GM18499 (cell line): ENCODE data around the gene SMAD3.
"Not testable (repeated sequence)": the region's sequence is repeated elsewhere in the genome, so short reads cannot be mapped to it uniquely, and the experiment has no call there.

Source experiments
- ATAC-seq: cut with Tn5 transposase; IDR thresholded peaks from one replicate; pipeline ENCODE4 v1.9.1; 2021; ENCODE audit warnings: moderate number of reproducible peaks; ENCODE audit not compliant: insufficient read depth, unreplicated experiment

SMAD3 gene

GRCh38 chr15:67107014-67107812 is 41.8 kb downstream of the SMAD3 start:
- ATAC-seq: no peak

- no peak for ATAC-seq
Measured at GRCh38 chr15:67108122-67108961, 42.9 kb downstream of the SMAD3 start.

GRCh38 chr15:67109141-67110034 is 44.0 kb downstream of the SMAD3 start:
- ATAC-seq: no peak

- ATAC-seq: no peak
Measured at GRCh38 chr15:67110361-67110781, 45.0 kb downstream of the SMAD3 start.

GRCh38 chr15:67110958-67111864 is 45.8 kb downstream of the SMAD3 start:
- ATAC-seq: no peak

GRCh38 chr15:67114046-67114445 is 48.6 kb downstream of the SMAD3 start:
- ATAC-seq: no peak

- ATAC-seq: no peak
Measured at GRCh38 chr15:67114846-67115585, 49.6 kb downstream of the SMAD3 start.

GRCh38 chr15:67115586-67115969 is 50.2 kb downstream of the SMAD3 start:
- no peak for ATAC-seq

- no peak for ATAC-seq
Measured at GRCh38 chr15:67116742-67117141, 51.3 kb downstream of the SMAD3 start.

GRCh38 chr15:67117370-67117769 is 52.0 kb downstream of the SMAD3 start:
- no peak for ATAC-seq

GRCh38 chr15:67118808-67119207 is 53.4 kb downstream of the SMAD3 start:
- no peak for ATAC-seq

GRCh38 chr15:67119238-67119846 is 53.9 kb downstream of the SMAD3 start:
- ATAC-seq: no peak

- ATAC-seq: no peak
Measured at GRCh38 chr15:67120009-67120838, 54.8 kb downstream of the SMAD3 start.

- no peak for ATAC-seq
Measured at GRCh38 chr15:67120839-67121643, 55.6 kb downstream of the SMAD3 start.

- no peak for ATAC-seq
Measured at GRCh38 chr15:67121644-67122605, 56.5 kb downstream of the SMAD3 start.

GRCh38 chr15:67122816-67123215 is 57.4 kb downstream of the SMAD3 start:
- not testable (repeated sequence) for ATAC-seq
